TTC549 (cell line): Measurements from ENCODE around the gene ZNF611.
"Not testable (repeated sequence)": the region's sequence is repeated elsewhere in the genome, so short reads cannot be mapped to it uniquely, and the experiment has no call there.

Experiments
- FAIRE-seq: peaks from 2 replicates; lab custom pipeline; 2012; peaks lifted over from hg19 to GRCh38; lab: Jason Lieb, UNC

ZNF611 gene

DNA sequence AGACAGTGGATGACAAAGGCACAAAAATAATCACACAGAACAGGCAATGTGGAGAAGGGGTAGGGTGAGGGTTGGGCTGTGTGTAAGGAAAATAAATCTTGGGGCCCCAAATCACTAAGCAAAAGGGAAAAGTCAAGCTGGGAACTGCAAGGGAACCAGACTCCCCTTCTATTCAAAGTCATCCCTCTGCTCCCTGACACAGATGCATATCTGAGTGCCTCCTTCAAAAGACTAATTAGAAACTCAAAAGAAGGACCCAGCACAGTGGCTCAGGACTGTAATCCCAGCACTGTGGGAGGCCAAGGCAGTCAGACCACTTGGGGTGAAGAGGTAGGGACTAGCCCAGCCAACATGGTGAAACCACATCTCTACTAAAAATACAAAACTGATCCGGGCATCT, 18.3 kb downstream of the ZNF611 start:
- no peak for FAIRE-seq

DNA sequence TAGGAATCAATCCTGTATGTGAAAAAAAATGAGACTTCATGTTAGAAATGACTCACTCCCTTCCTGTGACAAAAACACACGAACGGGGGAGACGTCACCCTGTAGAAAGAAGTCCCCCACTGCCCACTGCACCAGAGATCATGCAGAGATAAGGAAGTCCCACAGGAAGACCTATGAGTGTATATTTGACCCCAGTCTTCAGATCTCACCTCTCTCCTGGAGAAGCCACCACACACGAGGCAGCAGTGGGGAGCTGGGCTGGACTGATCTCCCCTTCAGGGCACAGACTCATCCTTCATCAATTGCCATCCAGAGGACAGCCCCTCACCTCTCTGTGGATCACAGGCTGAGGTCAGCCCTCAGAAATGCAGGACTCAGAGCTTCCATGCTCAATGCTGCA, 18.9 kb downstream of the ZNF611 start:
- not testable (repeated sequence) for FAIRE-seq

DNA sequence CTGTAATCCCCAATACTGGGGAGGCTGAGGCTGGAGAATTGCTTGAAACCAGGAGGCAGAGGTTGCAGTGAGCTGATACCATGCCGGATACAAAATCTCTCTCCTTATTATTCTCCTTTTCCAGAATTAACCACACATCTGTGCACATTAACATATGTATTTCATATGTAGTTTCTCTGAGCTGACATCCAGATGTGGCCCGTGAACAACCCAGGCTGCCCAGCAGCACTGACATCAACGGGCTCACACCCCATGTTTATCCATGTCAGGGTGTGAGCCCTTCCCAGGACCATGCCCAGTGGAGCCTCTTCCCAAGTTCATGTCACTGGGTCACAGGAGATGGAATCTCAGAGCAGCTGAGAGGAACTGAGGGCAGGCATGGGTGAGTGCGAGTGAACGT, 19.5 kb downstream of the ZNF611 start:
- FAIRE-seq = not testable (repeated sequence)

DNA sequence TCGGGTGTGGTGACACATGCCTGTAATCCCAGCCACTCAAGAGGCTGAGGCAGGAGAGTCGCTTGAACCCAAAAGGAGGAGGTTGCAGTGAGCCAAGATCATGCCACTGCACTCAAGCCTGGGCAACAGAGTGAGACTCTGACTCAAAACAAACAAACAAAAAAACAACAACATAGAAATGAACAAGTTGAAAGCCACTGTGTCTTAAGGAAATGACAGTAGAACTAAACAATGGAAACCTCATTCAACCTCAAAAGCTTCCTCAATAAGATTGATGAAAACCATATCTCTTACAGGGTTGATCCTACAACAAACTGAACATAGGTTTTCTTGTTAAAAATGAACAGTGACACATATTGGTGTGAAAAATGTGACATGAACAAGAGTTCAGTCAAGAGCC, 21.8 kb downstream of the ZNF611 start:
- FAIRE-seq = not testable (repeated sequence)

DNA sequence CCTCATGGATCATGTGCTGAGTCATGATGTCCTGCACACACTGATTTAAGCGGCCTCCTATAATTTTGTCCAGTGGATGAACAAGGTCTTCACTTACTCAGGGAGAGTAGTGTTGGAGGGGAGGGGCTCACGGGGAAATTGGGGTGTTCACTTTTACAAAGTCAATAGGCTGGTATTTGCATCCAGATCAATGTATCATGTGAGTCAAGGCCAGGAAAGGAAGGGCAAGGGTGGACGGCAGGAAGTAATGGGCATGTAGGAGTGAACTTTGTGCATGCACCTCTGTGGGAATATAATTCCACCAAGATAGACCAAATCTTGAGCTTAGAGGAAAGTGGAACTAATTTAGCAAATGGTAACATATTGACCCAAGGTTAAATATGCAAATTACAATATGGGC, 23.2 kb downstream of the ZNF611 start:
- not testable (repeated sequence) for FAIRE-seq

DNA sequence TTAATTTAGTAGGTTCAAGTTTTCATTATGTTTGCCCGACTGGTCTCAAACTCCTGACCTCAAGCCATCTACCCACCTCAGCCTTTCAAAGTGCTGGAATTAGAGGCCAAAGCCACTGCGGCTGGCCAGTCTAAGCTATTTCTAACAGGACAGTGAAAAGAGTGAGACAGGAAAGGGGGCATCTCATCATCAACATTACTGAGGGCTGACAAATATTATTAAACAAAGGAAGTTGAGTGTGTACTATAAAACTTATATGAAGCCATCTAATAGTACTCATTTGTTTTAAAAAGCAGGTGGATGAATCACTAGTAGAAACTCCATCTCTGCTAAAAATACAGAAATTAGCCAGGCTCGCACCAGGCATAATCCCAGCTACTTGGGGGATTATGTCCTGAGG, 24.3 kb downstream of the ZNF611 start:
- FAIRE-seq = no peak

DNA sequence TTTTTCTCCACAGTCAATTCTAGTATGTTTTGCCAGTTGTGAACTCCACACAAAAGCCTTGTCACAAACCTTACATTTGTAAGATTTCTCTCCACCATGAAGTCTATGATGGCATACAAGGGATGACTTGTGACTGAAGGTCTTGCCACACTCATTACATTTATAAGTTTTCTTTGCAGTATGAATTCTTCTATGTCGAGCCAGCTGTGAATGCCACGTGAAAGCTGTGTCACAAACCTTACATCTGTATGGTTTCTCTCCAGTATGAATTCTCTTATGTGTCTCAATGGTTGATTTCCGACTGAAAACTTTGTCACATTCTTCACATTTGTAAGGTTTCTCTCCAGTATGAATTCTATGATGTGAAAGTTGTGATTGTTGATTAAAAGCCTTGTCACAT, 29.2 kb downstream of the ZNF611 start:
- FAIRE-seq = not testable (repeated sequence)

DNA sequence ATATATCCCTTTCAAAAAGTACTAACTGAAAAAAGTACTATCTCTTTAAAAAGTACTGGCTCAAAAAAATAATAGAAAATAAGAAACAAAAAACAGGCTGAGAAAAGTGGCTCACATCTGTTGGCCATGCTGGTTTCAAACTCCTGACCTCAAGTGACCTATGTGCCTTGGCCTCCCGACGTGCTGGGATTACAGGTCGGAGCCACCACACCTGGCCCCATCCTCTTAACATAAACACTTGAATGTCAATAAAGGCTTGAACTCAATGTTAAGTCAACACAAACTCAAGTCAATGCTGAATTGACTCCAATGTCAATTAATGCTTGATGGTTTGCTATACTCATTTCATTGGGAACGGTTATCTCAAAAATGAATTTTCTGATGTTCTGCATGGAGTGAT, 30.9 kb downstream of the ZNF611 start:
- no peak for FAIRE-seq

DNA sequence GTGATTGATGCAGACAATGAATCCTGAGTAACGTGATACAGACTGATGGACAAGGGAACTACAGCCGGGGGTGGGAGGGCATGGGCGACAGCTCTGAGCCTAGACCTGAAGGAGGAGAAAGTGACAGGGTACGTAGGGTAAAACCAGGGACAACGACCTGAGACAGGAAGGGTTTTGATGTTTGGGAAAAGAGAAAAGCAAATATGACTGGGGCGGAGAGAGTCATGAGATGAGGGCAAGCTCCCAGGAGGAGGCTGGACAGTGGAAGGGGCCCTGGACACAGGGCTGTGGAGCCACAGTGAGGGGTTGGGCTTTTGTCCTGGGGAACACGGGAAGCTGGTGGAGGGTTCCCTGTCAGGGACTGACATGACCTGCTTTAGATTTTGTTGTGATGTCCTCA, 34.2 kb downstream of the ZNF611 start:
- no peak for FAIRE-seq

DNA sequence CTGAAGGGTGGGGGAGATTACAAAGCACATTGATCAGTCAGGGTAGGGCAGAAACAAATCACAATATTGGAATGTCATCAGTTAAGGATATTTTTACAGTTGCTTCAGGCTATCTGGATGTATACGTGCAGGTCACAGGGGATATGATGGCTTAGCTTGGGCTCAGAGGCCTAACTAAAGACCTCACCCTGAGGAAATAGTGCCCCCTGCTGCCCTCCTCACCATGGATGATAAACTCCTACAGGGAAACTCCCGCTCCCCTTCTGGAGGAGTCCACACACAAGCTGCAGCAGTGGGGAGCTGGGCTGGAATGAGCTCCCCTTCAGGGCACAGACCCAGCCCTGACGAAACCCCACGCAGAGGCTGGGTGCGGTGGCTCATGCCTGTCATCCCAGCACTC, 35.3 kb downstream of the ZNF611 start:
- not testable (repeated sequence) for FAIRE-seq

DNA sequence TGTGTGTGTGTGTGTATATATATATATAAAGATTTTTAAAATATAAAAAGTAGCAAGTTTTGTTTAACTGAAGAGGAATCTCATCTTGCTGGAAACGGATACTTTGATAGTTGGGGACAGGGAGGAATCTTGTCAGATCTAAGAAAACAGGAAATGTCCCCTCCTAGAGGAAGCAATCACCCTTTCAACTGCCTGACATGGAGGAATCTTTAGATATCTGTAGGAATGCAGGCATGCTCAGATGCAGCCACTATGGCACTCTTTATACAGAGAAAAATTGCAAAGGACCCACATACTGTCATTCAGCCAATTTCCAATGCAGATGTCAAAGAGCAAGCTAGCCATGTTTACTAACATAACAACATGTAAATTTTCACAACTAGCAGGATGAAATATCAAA, 38.8 kb downstream of the ZNF611 start:
- FAIRE-seq = no peak

DNA sequence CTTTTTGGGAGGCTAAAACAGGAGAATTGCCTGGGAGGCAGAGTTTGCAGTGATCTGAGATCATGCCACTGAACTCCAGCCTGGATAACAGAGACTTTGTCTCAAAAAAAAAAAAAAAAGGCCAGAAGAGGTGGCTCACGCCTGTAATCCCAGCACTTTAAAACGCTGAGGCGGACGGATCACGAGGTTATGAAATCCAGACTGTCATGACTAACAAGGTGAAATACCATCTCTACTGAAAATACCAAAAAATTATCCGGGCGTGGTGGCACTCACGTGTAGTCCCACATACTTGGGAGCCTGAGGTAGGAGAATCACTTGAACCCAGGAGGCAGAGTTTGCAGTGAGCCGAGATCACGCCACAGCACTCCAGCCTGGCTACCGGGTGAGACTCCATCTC, 39.9 kb downstream of the ZNF611 start:
- no peak for FAIRE-seq

DNA sequence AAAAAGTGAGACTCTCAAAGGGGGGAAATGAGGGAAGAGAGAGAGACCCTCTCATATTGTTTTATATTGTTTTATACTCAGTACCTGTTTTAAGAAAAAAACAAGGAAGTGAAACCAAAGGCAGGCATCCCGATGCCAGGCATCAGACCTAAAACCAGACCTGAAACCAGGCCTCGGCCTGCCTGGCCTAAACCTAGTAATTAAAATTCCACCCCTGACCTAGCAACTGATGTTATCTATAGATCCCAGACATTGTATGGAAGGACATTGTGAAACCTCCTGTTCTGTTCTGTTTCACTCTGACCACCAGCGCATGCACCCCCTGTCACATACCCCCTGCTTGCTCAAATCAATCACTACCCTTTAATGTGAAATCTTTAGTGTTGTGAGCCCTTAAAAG, 40.6 kb downstream of the ZNF611 start:
- FAIRE-seq = not testable (repeated sequence)

DNA sequence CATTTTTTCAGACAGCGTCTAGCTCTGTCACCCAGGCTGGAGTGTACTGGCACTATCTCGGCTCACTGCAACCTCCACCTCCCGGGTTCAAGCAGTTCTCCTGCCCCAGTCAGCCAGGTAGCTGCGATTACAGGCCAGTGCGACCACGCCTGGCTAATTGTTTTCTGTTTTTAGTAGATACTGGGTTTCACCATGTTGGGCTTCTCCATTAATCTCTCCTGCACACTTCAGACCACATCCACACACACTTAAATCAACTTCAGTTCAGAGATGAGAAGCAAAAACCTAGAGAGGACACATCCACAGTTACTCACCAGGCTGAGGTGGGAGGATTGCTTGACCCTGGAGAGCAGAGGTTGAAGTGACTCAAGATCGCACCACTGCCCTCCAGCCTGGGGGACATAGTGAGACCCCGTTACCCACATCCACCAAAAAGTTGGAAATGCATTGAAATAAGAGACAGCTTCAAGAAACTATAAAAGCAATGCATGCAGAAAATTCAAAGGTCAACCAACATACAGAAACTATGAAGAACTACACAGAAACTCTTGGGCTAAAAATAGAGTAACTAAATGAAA, 42.3 kb downstream of the ZNF611 start:
- FAIRE-seq = no peak

DNA sequence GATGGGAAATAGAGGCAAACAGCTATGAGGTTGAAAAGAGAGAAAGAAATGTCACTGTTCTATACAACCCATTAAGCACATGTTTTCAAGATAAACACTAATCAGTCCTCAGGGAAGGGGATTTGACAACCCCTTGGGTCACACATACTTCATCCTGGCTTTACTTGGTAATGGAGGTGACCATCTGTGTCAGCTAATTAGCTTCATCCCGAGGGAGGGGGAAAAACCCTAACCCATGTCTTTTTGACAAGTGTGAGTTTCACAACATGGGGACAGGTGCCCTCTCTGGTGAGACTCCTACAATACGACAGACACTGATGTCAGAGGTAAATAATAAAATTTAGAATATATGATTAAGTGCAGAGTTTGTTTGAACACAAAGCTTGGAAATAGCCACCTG, 43.1 kb downstream of the ZNF611 start:
- FAIRE-seq = no peak

DNA sequence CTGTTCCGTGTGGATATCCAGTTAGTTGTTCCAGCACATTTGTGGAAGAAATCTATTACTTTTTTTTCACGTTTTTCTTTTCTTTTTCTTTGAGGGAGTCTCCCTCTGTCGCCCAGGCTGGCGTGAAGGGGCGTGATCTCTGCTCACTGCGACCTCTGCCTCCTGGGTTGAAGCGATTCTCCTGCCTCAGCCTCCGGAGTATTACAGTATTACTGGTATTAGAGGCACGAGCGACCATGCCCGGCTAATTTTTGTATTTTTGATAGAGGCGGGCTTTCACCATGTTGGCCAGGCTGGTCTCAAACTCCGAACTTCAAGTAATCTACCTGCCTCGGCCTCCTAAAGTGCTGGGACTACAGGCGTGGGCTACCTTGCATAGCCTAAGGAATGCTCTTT, 43.6 kb downstream of the ZNF611 start:
- FAIRE-seq = no peak

DNA sequence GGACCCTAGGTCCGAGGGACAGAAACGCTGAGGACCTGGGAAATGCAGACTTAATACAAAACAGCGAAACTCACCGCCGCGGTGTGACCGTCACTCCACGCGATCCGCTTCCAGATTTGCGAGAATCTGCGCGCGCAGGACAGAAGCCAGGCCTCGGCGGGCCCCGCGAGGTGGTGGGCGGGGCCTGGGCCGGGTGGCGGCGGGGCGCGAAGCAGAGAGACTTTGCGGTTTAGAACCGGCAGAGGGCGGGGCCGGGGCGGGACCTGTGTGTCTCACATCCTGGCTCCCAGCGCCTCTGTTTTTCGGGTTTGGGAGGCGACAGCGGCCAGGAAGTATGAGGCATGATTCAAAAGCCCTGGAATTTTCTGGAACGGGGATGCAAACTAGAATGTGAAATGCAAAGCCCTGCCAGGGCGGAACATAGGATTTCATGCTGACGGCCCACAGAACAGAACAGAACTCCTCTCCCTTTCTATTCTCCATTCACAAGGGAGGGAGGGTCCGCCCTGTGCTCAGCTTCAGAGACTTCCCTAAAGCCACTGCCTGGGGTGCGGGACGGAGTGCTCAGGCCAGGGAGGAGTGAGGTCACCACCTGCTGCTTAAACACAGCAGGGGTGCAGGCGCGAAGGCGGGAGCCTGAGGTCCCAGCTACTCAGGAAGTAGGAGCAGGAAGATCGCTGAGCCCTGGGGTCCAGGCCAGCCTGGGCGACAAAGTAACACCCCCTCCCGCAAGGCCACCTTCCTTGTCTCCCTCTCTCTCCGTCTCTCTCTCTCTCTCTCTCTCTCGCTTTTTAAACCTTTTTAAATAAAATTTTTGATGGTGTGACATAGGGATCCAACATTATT, 44.3 kb downstream of the ZNF611 start:
- FAIRE-seq = no peak

DNA sequence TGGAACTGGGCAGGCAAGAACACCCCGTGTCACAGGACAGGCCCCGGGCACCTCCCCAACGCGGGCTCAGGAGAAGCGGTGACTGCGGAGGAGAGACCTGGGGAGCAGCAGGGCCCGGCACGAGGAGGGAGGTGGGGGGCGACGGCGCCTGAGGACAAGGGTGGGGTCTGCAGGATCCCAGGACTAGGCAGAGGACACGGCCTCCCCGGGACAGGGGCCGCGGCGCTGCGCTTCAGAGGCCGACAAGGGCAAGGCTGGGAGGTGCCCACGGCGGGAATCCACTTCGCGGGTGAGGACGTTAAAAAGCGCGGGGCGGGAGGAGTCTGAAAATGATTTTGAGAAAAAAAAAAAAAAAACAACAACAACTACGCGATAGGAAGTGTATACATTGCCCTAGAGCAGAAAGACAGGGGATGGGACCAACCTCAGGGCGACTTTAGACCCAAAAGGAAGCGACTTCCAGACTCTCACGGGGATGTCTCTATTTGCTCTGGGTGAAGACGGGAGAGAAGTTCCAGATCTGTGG, 44.9 kb downstream of the ZNF611 start:
- FAIRE-seq = no peak

DNA sequence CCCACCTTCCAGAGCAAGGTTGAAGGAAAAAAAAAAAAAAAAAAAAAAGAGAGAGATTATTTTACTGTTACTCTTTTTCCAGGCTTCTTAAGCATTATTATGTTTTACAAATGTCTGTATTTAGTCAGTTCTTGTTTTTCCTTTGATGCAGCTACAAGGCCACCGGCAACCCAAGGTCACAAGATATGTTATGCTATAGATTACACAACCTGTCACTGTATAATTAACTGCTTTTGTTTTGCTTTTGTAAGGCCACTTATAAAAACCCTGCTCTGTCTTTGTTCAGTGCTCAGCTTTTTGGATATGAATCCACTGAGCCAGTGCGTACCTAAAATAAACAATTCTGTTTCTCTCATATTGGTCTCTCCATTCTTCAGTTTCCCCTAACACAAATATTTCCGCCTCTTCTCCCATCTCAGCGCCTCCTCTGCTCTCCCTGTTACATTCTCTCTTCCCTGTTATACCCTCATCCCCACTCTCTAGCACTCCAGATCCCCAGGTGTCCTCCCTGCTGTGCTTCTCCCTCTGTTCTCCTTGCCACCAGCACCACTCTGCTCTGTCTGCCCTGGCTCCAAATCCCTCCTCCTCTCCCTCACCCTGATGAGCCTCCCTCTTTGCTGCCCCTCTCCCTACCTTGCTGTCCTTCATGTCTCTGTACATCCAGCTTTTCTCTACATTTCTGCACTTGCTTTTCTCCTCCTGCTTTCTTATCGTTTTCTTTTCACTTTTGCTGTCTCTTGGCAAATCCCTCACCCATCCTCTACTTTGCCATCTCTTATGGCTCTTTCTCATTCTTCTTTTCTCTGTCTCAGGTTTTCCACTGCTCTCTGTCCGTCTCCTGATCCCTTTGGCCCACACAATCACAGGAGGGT, 45.7 kb downstream of the ZNF611 start:
- FAIRE-seq = not testable (repeated sequence)

DNA sequence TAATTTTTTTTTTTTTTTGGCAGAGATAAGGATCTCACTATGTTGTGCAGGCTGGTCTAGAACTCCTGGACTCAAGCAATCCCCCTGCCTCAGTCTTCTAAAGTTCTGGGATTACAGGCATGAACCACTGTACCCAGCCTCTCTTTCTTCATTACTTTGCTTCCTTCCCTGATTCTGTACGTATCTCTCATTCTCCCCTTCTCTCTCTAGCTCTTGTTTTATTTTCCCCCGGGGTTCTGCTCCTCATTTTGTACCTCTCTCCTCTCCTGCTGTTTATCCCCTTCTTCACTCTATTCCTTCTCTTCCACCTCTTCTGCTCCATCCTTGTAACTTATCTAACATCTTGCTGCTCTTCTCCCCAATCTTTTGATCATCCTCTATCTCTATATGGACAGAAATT, 46.5 kb downstream of the ZNF611 start:
- no peak for FAIRE-seq

DNA sequence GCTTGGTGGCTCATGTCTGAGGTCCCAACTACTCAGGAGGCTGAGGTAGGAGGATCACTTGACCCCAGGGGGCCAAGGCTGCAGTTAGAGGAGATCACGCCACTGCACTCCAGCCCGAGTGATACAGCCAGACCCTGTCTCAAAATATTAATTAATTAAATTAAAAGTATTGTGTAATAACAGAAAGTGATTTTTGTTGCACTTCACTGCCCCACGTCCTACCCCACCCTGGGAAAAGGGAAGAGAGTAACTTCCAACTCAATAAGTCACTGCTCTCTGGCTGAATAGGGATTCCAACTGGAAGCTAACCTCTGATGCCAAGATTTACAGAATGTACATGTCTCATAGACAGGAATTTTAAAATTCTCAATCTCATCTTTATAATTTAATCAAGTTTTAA, 47.2 kb downstream of the ZNF611 start:
- FAIRE-seq = no peak

DNA sequence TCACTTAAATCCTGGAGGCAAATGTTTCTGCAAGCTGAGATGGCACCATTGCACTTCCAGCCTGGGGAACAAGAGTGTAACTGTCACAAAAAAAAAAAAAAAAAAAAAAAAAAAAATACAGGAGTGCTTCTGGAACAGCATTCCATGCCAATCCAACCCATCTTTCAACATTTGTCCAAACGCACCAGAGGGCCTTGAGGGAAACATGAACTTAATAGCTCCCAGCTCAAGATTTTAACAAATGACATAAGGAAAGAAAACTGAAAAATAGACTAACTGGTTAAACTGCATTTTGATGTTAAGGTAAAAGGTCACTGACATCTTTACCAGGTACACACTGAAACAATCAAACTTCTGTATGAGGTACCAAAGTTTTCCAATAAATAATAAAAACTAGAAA, 49.0 kb downstream of the ZNF611 start:
- FAIRE-seq = no peak

DNA sequence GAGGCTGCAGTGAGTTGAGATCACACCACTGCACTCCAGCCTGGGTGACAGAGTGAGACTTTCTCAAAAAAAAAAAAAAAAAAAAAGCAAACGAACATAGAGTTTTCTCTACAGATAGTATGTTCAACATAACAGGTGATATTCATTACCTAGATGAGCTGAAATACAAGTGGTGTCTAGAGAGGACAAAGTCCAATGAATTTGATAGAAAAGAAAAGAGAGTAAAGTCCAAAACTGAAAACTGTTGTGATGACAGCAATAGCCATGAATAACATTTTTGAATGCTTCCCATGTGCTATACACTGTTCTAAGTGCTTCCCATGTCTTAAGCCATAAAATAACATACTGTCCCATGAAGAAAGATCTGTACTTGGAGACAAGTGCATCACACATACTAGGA, 53.6 kb downstream of the ZNF611 start:
- FAIRE-seq = not testable (repeated sequence)
